AG20443 (cell line): Measurements from ENCODE around the gene SMIM1.

Experiments
- DNase-seq: peaks from one replicate; pipeline ENCODE4 v3.0.0; 2012; ENCODE audit warnings: low spot score, mixed read lengths

Gene SMIM1

DNA sequence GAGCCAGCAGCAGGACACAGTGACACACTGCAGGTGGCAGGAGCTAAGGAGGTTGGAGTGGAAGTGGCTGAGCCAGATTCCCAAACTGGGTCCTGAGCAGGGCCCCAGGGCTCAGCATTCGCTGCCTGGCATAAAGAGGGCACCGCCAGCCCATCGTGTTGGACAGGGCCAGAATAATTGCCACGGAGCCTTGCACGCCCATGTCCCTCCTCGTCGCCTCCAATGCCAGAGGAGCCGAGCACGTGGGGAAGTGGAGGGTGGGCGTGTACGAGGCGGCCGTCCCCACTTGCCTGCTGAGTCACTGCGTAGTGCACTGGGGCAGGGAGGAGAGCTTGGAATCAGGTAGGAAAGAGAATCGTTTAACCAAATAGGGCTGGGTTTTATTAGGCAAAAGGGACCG lies 49.9 kb downstream of the SMIM1 start:
- DNase-seq: no peak

DNA sequence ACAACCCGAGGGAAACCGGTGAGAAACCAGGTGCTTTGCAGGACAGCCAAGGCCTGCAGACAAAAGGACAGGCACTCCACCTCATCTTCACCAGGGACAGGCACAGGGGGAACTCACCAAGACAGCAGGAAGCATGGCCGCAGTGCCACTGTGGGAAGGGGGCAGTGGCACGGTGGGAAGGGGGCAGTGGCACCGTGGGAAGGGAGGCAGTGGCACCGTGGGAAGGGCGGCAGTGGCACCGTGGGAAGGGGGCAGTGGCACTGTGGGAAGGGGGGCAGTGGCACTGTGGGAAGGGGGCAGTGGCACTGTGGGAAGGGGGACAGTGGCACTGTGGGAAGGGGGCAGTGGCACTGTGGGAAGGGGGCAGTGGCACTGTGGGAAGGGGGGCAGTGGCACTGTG lies 52.1 kb downstream of the SMIM1 start:
- DNase-seq: no peak

DNA sequence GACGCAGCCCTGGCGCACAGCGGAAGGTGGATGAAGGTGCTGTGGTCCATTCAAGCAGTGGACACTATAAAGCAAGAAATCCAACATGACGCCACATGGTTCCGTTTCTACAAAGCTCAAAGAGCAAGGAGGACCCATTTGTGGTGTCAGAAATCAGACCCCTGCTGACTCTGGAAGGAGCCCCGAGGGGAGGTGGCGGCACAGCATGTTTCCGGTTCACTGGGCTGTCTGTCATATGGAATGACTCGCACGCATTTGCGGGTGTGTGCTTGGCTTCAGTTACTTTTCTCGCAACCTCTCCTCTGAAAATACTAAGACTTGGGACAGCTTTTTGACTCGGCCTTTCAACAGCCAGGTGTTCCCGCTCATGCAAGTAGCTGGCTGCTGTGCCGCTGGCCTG lies 52.8 kb downstream of the SMIM1 start:
- DNase-seq: no peak
